ENCODE data around the gene LTBP1.

- TF ChIP-seq RAD21 (IDR thresholded peaks at IDR 0.05; ENCODE audit: low read depth) (no peak), CEBPB (IDR thresholded peaks at IDR 0.05) (no peak), MAX (IDR thresholded peaks at IDR 0.05) (no peak), TAF1 (IDR thresholded peaks at IDR 0.05; ENCODE audit: low read depth) (no peak)
Observed at GRCh38 chr2:33047939-33048338, 101.2 kb downstream of the LTBP1 start.

Measured in Ishikawa (cell line).